Gastroesophageal sphincter (tissue), 4 donors: ENCODE measurements around the gene CNMD. TPM values are rescaled to one million over a fixed set of nuclear protein-coding genes. Genes with fewer than 3 reads are reported as not detected.

ENCODE experiments used
- ATAC-seq: fragments of 150-250 bp; one replicate; pipeline ENCODE4 v1.9.1; 2016; ENCODE audit warnings: mild to moderate bottlenecking, moderate library complexity
- H3K27ac ChIP-seq, 4 donors: fragments of 200-600 bp; sonication (generic) in 3 of 4; 1 replicate in 3 of 4; 2 replicates in 1 of 4; pipeline ENCODE4 v1.5.1; 2016 to 2019
- H3K27me3 ChIP-seq: fragments of 200-600 bp; sonication (generic); one replicate; pipeline ENCODE4 v1.5.1; 2019
- H3K36me3 ChIP-seq, 2 donors: fragments of 200-600 bp; sonication (generic); one replicate each; pipeline ENCODE4 v1.5.1; 2019; ENCODE audit warnings: control low read depth in 1 of 2
- H3K4me1 ChIP-seq, 3 donors: fragments of 200-600 bp; sonication (generic); 1 replicate in 2 of 3; 2 replicates in 1 of 3; pipeline ENCODE4 v1.5.1; 2016 to 2019; ENCODE audit warnings: control low read depth in 2 of 3
- H3K4me3 ChIP-seq, 2 donors: fragments of 200-600 bp; sonication (generic); one replicate each; pipeline ENCODE4 v1.5.1; 2019; ENCODE audit warnings: mild to moderate bottlenecking in 1 of 2, moderate library complexity in 1 of 2
- H3K9me3 ChIP-seq, 3 donors: fragments of 200-600 bp; sonication (generic); one replicate each; pipeline ENCODE4 v1.5.1; 2017 to 2019; ENCODE audit warnings: control low read depth in 2 of 3
- CTCF ChIP-seq, 4 experiments: fragments of 200-600 bp in 2 of 4; fragments of 450-650 bp in 2 of 4; sonication (generic) in 1 of 4; IDR thresholded peaks; one replicate each; pipeline ENCODE4 v1.5.1; 2017 to 2019; ENCODE audit warnings: antibody characterized with exemption in 4 of 4, mild to moderate bottlenecking in 2 of 4, moderate library complexity in 2 of 4
- EP300 ChIP-seq: sonication (generic); formaldehyde crosslinking; IDR thresholded peaks from one replicate; pipeline ENCODE4 v1.6.1; 2017; ENCODE audit warnings: antibody characterized with exemption, mild to moderate bottlenecking
- POLR2A ChIP-seq, 2 donors: fragments of 450-650 bp; IDR thresholded peaks; one replicate each; pipeline ENCODE4 v1.6.1; 2017; ENCODE audit warnings: antibody characterized with exemption in 2 of 2, mild to moderate bottlenecking in 2 of 2, moderate library complexity in 1 of 2
- POLR2AphosphoS5 ChIP-seq: sonication (generic); formaldehyde crosslinking; IDR thresholded peaks from one replicate; pipeline ENCODE4 v1.6.1; 2017; ENCODE audit warnings: antibody characterized with exemption
- WGBS, 2 donors: methylation state at CpG; one replicate each; pipeline ENCODE4 v1.1.5; 2018; ENCODE audit warnings: low coverage in 1 of 2; 5-methylcytosine and 5-hydroxymethylcytosine counted together
- total RNA-seq, 4 donors: library from RNA; depleted of rRNA; stranded (reverse); fragments of >200 nt; gene quantifications; one replicate each; pipeline ENCODE4 v1.1.0, GENCODE V29; 2016

CNMD gene
- total RNA-seq, 4 donors from 2014 or later, result not detected

DNA sequence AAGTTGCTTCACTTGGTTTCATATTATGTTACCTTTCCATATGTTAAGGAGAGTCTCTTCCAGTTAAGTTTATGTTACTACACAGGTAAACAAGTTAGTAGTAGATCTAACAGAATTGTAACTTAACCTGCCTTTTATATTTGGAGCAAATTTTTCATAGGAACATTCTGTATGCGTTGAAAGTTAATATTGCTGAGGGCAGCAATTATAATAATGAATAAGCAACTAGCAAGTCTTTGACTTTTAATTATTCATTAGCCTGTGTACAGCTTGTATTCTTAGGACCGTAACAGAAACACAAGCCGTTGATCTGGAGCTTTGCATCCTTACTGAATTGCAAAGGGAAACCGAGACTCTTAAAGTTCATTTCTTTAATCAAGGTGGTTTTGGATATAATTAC lies 75.3 kb downstream of the CNMD start:
- Histone ChIP-seq H3K27me3 (no peaks in the 10 kb centered on the region), H3K36me3 (peaks cover 9 to 87% of the 10 kb centered on the region in 2 donors), H3K4me3 (no peak overlapping the region), H3K9me3 (no peaks in the 10 kb centered on the region), H3K27ac (no peak overlapping the region), H3K4me1 (no peaks in the 10 kb centered on the region)
- no peak for ATAC-seq
- WGBS, 2 donors, result 97 to 98% methylated on average over 4 of the region's 4 CpGs
- TF ChIP-seq EP300 (no peak), CTCF (IDR thresholded peaks at IDR 0.05) (no peak), POLR2A (IDR thresholded peaks at IDR 0.05) (no peak), POLR2AphosphoS5 (no peak)

- no peak overlapping the region for H3K4me3 ChIP-seq
- TF ChIP-seq EP300 (no peak), POLR2A (IDR thresholded peaks at IDR 0.05) (no peak), POLR2AphosphoS5 (no peak), CTCF (IDR thresholded peaks at IDR 0.05) (no peak)
- WGBS, 2 donors, result 87 to 92% methylated on average over 2 of the region's 2 CpGs
- no peak overlapping the region for H3K27ac ChIP-seq
- ATAC-seq, result no peak
- no peaks in the 10 kb centered on the region for H3K9me3 ChIP-seq
- H3K4me1 ChIP-seq, result peaks cover 1 to 33% (median 3%) of the 10 kb centered on the region in 3 donors
- H3K27me3 ChIP-seq, result no peaks in the 10 kb centered on the region
- H3K36me3 ChIP-seq, result peaks cover 0 to 71% of the 10 kb centered on the region in 2 donors
Measured at GRCh38 chr13:52659340-52659739, 80.3 kb downstream of the CNMD start.

Other genes starting within 250 kb of the CNMD start
- gene HNRNPA1L2, start 97.4 kb downstream of the CNMD start, total RNA-seq, result 1 to 10 TPM; 2.3 to 4.8 (median 2.8) TPM
- 10 to 100 TPM; 31.9 to 53.7 (median 48.9) TPM for gene SUGT1, start 87.0 kb downstream of the CNMD start, total RNA-seq
- gene PCDH8, start 108.8 kb upstream of the CNMD start, total RNA-seq, result under 1 TPM in 1 of 4 donors, not detected in 3; 0.27 TPM